Mesendoderm (in vitro differentiated cells): ENCODE data around the gene MED31.

Experiments used
- DNase-seq: peaks from one replicate; pipeline ENCODE4 v3.0.0; 2013
- H2AK5ac ChIP-seq: 2 replicates; pipeline ENCODE4 v1.6.1; 2013; ENCODE audit warnings: low read length, inconsistent platforms
- H2BK120ac ChIP-seq: 2 replicates; pipeline ENCODE4 v1.6.1; 2013; ENCODE audit warnings: low read depth, mild to moderate bottlenecking, low read length, moderate library complexity, mixed read lengths
- H2BK15ac ChIP-seq: replicated peaks from 2 replicates; pipeline ENCODE4 v1.6.1; 2013; ENCODE audit warnings: low read depth, mild to moderate bottlenecking, moderate library complexity
- H2BK5ac ChIP-seq: 2 replicates; pipeline ENCODE4 v1.6.1; 2013; ENCODE audit warnings: low read length, inconsistent platforms
- H3K18ac ChIP-seq: 2 replicates; pipeline ENCODE4 v1.6.1; 2013; ENCODE audit warnings: mild to moderate bottlenecking, low read length, mixed read lengths
- H3K23ac ChIP-seq: one replicate; pipeline ENCODE4 v1.6.1; 2013; ENCODE audit warnings: low read length
- H3K27ac ChIP-seq: 2 replicates; pipeline ENCODE4 v1.5.1; 2013; ENCODE audit warnings: low read depth, mild to moderate bottlenecking, inconsistent platforms, low read length, moderate library complexity
- H3K27me3 ChIP-seq: 2 replicates; pipeline ENCODE4 v1.6.1; 2013; ENCODE audit warnings: low read length, control low read depth, mild to moderate bottlenecking, inconsistent platforms; ENCODE audit not compliant: insufficient read depth, poor library complexity
- H3K36me3 ChIP-seq: 2 replicates; pipeline ENCODE4 v1.6.1; 2013; ENCODE audit warnings: low read length, inconsistent platforms; ENCODE audit not compliant: control insufficient read depth, insufficient read depth
- H3K4ac ChIP-seq: one replicate; pipeline ENCODE4 v1.6.1; 2013; ENCODE audit warnings: low read depth, mild to moderate bottlenecking, low read length, moderate library complexity
- H3K4me1 ChIP-seq: 2 replicates; pipeline ENCODE4 v1.6.1; 2013; ENCODE audit warnings: low read depth, low read length, inconsistent platforms; ENCODE audit not compliant: control insufficient read depth
- H3K4me2 ChIP-seq: 2 replicates; pipeline ENCODE4 v1.6.1; 2013; ENCODE audit warnings: low read length
- H3K4me3 ChIP-seq: 2 replicates; pipeline ENCODE4 v1.5.1; 2013; ENCODE audit warnings: mild to moderate bottlenecking, low read length
- H3K56ac ChIP-seq: one replicate; pipeline ENCODE4 v1.6.1; 2013; ENCODE audit warnings: low read length
- H3K79me1 ChIP-seq: 2 replicates; pipeline ENCODE4 v1.6.1; 2013; ENCODE audit warnings: low read length, inconsistent platforms
- H3K79me2 ChIP-seq: 2 replicates; pipeline ENCODE4 v1.6.1; 2013; ENCODE audit warnings: mild to moderate bottlenecking, low read length; ENCODE audit not compliant: control insufficient read depth, insufficient read depth
- H3K9ac ChIP-seq: 2 replicates; pipeline ENCODE4 v1.6.1; 2013; ENCODE audit warnings: low read length, inconsistent platforms
- H4K5ac ChIP-seq: one replicate; pipeline ENCODE4 v1.6.1; 2013; ENCODE audit warnings: low read length
- H4K8ac ChIP-seq: one replicate; pipeline ENCODE4 v1.6.1; 2013; ENCODE audit warnings: low read depth, mild to moderate bottlenecking, control low read depth, low read length, moderate library complexity
- WGBS: extraction: QIAGEN DNeasy Blood & Tissue Kit; methylation state at CpG from one replicate; pipeline ENCODE4 v1.1.7; 2013; ENCODE audit warnings: low lambda C conversion rate, missing lambda C conversion rate; ENCODE audit not compliant: insufficient coverage; ENCODE audit errors: extremely low coverage; 5-methylcytosine and 5-hydroxymethylcytosine counted together

MED31 gene

GRCh38 chr17:6648181-6648580 is 3.2 kb downstream of the MED31 start:
- H3K36me3 ChIP-seq = peaks cover 2% of the 10 kb centered on the region
- H3K79me2 ChIP-seq = peaks cover 10% of the 10 kb centered on the region

GRCh38 chr17:6643451-6644125 is 7.8 kb downstream of the MED31 start:
- Histone ChIP-seq H4K8ac (no peak overlapping the region), H3K56ac (no peak overlapping the region), H3K23ac (no peak overlapping the region), H2BK5ac (no peak overlapping the region), H3K79me2 (peaks cover 12% of the 10 kb centered on the region), H3K4me2 (no peak overlapping the region), H4K5ac (no peak overlapping the region), H3K79me1 (peaks cover 10% of the 10 kb centered on the region), H3K9ac (no peak overlapping the region), H3K27ac (no peak overlapping the region), H2AK5ac (no peak overlapping the region), H3K4ac (no peak overlapping the region), H3K4me3 (no peak overlapping the region), H3K27me3 (no peaks in the 10 kb centered on the region), H2BK15ac (no peak overlapping the region), H3K4me1 (peaks cover 2% of the 10 kb centered on the region), H3K36me3 (peaks cover 2% of the 10 kb centered on the region), H2BK120ac (no peak overlapping the region), H3K18ac (no peak overlapping the region)
- WGBS = no CpG with 5 or more reads among the region's 5 CpGs
- no peak for DNase-seq

More at GRCh38 chr17:6648181-6648580, 3.2 kb downstream of the MED31 start:
- Histone ChIP-seq H3K27ac (no peak overlapping the region), H3K79me1 (peaks cover 5% of the 10 kb centered on the region), H3K4me1 (no peaks in the 10 kb centered on the region), H3K4me2 (no peak overlapping the region), H3K9ac (no peak overlapping the region), H2BK15ac (no peak overlapping the region), H3K23ac (no peak overlapping the region), H3K56ac (no peak overlapping the region), H3K4ac (no peak overlapping the region), H2BK5ac (no peak overlapping the region), H4K5ac (no peak overlapping the region), H2BK120ac (no peak overlapping the region), H3K18ac (no peak overlapping the region), H4K8ac (no peak overlapping the region), H3K27me3 (no peaks in the 10 kb centered on the region), H3K4me3 (no peak overlapping the region), H2AK5ac (no peak overlapping the region)
- DNase-seq = peak; percentile 47

GRCh38 chr17:6642592-6642991 is 8.8 kb downstream of the MED31 start:
- Histone ChIP-seq H3K4me2 (no peak overlapping the region), H3K36me3 (peaks cover 2% of the 10 kb centered on the region), H3K4ac (no peak overlapping the region), H4K8ac (no peak overlapping the region), H3K27ac (no peak overlapping the region), H3K4me3 (no peak overlapping the region), H3K27me3 (no peaks in the 10 kb centered on the region), H3K9ac (no peak overlapping the region), H3K18ac (no peak overlapping the region), H2BK15ac (no peak overlapping the region), H2BK5ac (no peak overlapping the region), H3K4me1 (peaks cover 2% of the 10 kb centered on the region), H3K79me2 (peaks cover 10% of the 10 kb centered on the region), H3K56ac (no peak overlapping the region), H2AK5ac (no peak overlapping the region), H3K79me1 (peaks cover 12% of the 10 kb centered on the region), H3K23ac (no peak overlapping the region), H4K5ac (no peak overlapping the region), H2BK120ac (no peak overlapping the region)
- no peak for DNase-seq
- WGBS = no CpG with 5 or more reads among the region's 2 CpGs

GRCh38 chr17:6641247-6641863 is 10.1 kb downstream of the MED31 start:
- H3K4me3 ChIP-seq = peak overlapping the region; percentile 82
- H3K27me3 ChIP-seq = no peaks in the 10 kb centered on the region
- H3K79me2 ChIP-seq = peaks cover 10% of the 10 kb centered on the region
- H3K56ac ChIP-seq = peak overlapping the region; percentile 95
- no peak overlapping the region for H2AK5ac ChIP-seq
- no peak overlapping the region for H4K5ac ChIP-seq
- peak overlapping the region; percentile 62 for H3K27ac ChIP-seq
- H3K4me2 ChIP-seq = peak overlapping the region; percentile 58
- peaks cover 12% of the 10 kb centered on the region for H3K79me1 ChIP-seq
- H2BK15ac ChIP-seq = no peak overlapping the region
- H4K8ac ChIP-seq = no peak overlapping the region
- peak; percentile 82 for DNase-seq
- peaks cover 2% of the 10 kb centered on the region for H3K36me3 ChIP-seq
- H2BK5ac ChIP-seq = no peak overlapping the region
- H3K23ac ChIP-seq = no peak overlapping the region
- peak overlapping the region; percentile 86 for H3K9ac ChIP-seq
- H3K18ac ChIP-seq = no peak overlapping the region
- H3K4ac ChIP-seq = peak overlapping the region; percentile 25
- peaks cover 2% of the 10 kb centered on the region for H3K4me1 ChIP-seq
- no peak overlapping the region for H2BK120ac ChIP-seq
- WGBS = no CpG with 5 or more reads among the region's 20 CpGs

- H3K18ac ChIP-seq = peak within 1 kb of the TSS; percentile 77
Observed at GRCh38 chr17:6640536-6641246, 10.7 kb downstream of the MED31 start, which contains the start of the genes KIAA0753 and TXNDC17. KIAA0753 (minus strand) TSS chr17:6640711; CDS start chr17:6635103, 5,608 bp downstream. TXNDC17 (plus strand) TSS chr17:6641060; CDS start chr17:6641083, 23 bp downstream.

More at GRCh38 chr17:6640536-6641246, 10.7 kb downstream of the MED31 start, which contains the start of the genes KIAA0753 and TXNDC17:
- Histone ChIP-seq H3K27me3 (no peaks in the 10 kb centered on the region), H3K4me3 (peak within 1 kb of the TSS; percentile 86), H2BK15ac (no peak within 1 kb of the TSS), H3K36me3 (peaks cover 2% of the 10 kb centered on the region), H4K5ac (peak within 1 kb of the TSS; percentile 94), H4K8ac (no peak within 1 kb of the TSS), H3K79me1 (peaks cover 12% of the 10 kb centered on the region), H3K4ac (peak within 1 kb of the TSS; percentile 85), H3K56ac (peak within 1 kb of the TSS; percentile 99), H3K23ac (no peak within 1 kb of the TSS), H3K9ac (peak within 1 kb of the TSS; percentile 97), H3K4me2 (peak within 1 kb of the TSS; percentile 99), H2BK120ac (no peak within 1 kb of the TSS), H3K4me1 (peaks cover 2% of the 10 kb centered on the region), H3K27ac (peak within 1 kb of the TSS; percentile 94), H3K79me2 (peaks cover 10% of the 10 kb centered on the region), H2BK5ac (peak within 1 kb of the TSS; percentile 100), H2AK5ac (no peak within 1 kb of the TSS)
- no CpG with 5 or more reads among the region's 52 CpGs for WGBS
- DNase-seq = peak; percentile 94
